Keratinocyte (primary cell): ENCODE data around the gene PAQR8. TPM values are rescaled to one million over a fixed set of nuclear protein-coding genes. Genes with fewer than 3 reads are reported as not detected.

Experiments
- DNase-seq: peaks from one replicate; pipeline ENCODE4 v3.0.0-alpha.2; 2011; ENCODE audit warnings: low read depth, missing footprints, low spot score
- FAIRE-seq: peaks from 2 replicates; lab custom pipeline; 2011; peaks lifted over from hg19 to GRCh38; lab: Jason Lieb, UNC
- H2AFZ ChIP-seq: 2 replicates; pipeline ENCODE4 v1.6.0; 2012; ENCODE audit warnings: low read length, control low read depth, inconsistent platforms; ENCODE audit not compliant: control insufficient read depth
- H3K27ac ChIP-seq: 2 replicates; pipeline ENCODE4 v1.5.1; 2011; ENCODE audit warnings: low read length; ENCODE audit not compliant: control insufficient read depth, insufficient read depth
- H3K27me3 ChIP-seq: 3 replicates; pipeline ENCODE4 v1.6.0; 2011; ENCODE audit warnings: low read length; ENCODE audit not compliant: control insufficient read depth, insufficient read depth; ENCODE audit errors: extremely low read depth
- H3K36me3 ChIP-seq, 2 experiments: 2 replicates in 1 of 2; 3 replicates in 1 of 2; pipeline ENCODE4 v1.5.1; 2011; ENCODE audit warnings: low read length in 2 of 2, mild to moderate bottlenecking in 1 of 2; ENCODE audit not compliant: control insufficient read depth in 2 of 2, insufficient read depth in 2 of 2; ENCODE audit errors: extremely low read depth in 1 of 2
- H3K4me1 ChIP-seq: 3 replicates; pipeline ENCODE4 v1.5.1; 2011; ENCODE audit warnings: low read length; ENCODE audit not compliant: control insufficient read depth, insufficient read depth; ENCODE audit errors: extremely low read depth
- H3K4me2 ChIP-seq: 3 replicates; pipeline ENCODE4 v1.6.0; 2011; ENCODE audit warnings: low read depth, low read length; ENCODE audit not compliant: control insufficient read depth, insufficient read depth; ENCODE audit errors: extremely low read depth
- H3K4me3 ChIP-seq, 3 experiments: fragments of 200-600 bp in 1 of 3; sonication (generic) in 1 of 3; 2 replicates in 2 of 3; 3 replicates in 1 of 3; pipeline ENCODE4 v1.5.1; 2011 to 2016; ENCODE audit warnings: low read length in 3 of 3, mild to moderate bottlenecking in 3 of 3, control low read depth in 2 of 3, inconsistent platforms in 1 of 3, low read depth in 1 of 3, mixed read lengths in 1 of 3, mixed run types in 1 of 3, moderate library complexity in 1 of 3; ENCODE audit not compliant: control insufficient read depth in 2 of 3, insufficient read depth in 2 of 3; ENCODE audit errors: extremely low read depth in 1 of 3
- H3K79me2 ChIP-seq: 2 replicates; pipeline ENCODE4 v1.6.0; 2012; ENCODE audit warnings: low read length; ENCODE audit not compliant: control insufficient read depth, insufficient read depth
- H3K9ac ChIP-seq: 3 replicates; pipeline ENCODE4 v1.6.0; 2011; ENCODE audit warnings: low read length; ENCODE audit not compliant: control insufficient read depth, insufficient read depth; ENCODE audit errors: extremely low read depth
- H3K9me1 ChIP-seq: 3 replicates; pipeline ENCODE4 v1.6.0; 2011; ENCODE audit warnings: low read length; ENCODE audit not compliant: control insufficient read depth, insufficient read depth; ENCODE audit errors: extremely low read depth
- H3K9me3 ChIP-seq: 2 replicates; pipeline ENCODE4 v1.5.1; 2012; ENCODE audit warnings: low read depth, low read length; ENCODE audit not compliant: control insufficient read depth
- H4K20me1 ChIP-seq: 3 replicates; pipeline ENCODE4 v1.6.0; 2011; ENCODE audit warnings: low read length; ENCODE audit not compliant: control insufficient read depth, insufficient read depth; ENCODE audit errors: extremely low read depth
- EZH2 ChIP-seq: IDR thresholded peaks from one replicate; pipeline ENCODE4 v1.6.1; 2012; ENCODE audit warnings: inconsistent platforms, mild to moderate bottlenecking, low read length, moderate library complexity
- dilution Hi-C: fragments of 300-500 bp; cut with MboI; formaldehyde crosslinking; loops from one replicate; pipeline ENCODE4 v1.7.0; 2020; ENCODE audit warnings: low sequenced_read_pairs; ENCODE audit not compliant: extremely low pct_ligation_motif_present
- polyA plus RNA-seq, 5 experiments: library from polyadenylated mRNA; depleted of rRNA in 3 of 5; stranded (reverse) in 3 of 5; stranded (forward) in 1 of 5; unstranded in 1 of 5; fragments of >200 nt; gene quantifications; 1 replicate in 1 of 5; 2 replicates in 3 of 5; 3 replicates in 1 of 5; pipeline versions ENCODE4 v1.2.1 to v1.2.3, GENCODE V29; 2011 to 2012; ENCODE audit warnings: missing spikeins in 2 of 5, low read depth in 1 of 5, low replicate concordance in 1 of 5
- TF ChIP-seq, protein P1 (sequence below), 3 experiments: IDR thresholded peaks in 1 of 3; conservative IDR thresholded peaks in 1 of 3; optimal IDR thresholded peaks in 1 of 3; 2 replicates in 2 of 3; 3 replicates in 1 of 3; pipeline versions ENCODE3 to v1.5.1; 2011; ENCODE audit warnings: low read length in 3 of 3, mild to moderate bottlenecking in 3 of 3, moderate library complexity in 2 of 3, control low read depth in 1 of 3, inconsistent platforms in 1 of 3; ENCODE audit not compliant: insufficient read depth in 2 of 3; ENCODE audit errors: extremely low read depth in 1 of 3

PAQR8 gene
- polyA plus RNA-seq, 1 donor (not counting 4 experiments of a cell fraction or from before 2014, with no cell fraction given), result 1.6 TPM

DNA sequence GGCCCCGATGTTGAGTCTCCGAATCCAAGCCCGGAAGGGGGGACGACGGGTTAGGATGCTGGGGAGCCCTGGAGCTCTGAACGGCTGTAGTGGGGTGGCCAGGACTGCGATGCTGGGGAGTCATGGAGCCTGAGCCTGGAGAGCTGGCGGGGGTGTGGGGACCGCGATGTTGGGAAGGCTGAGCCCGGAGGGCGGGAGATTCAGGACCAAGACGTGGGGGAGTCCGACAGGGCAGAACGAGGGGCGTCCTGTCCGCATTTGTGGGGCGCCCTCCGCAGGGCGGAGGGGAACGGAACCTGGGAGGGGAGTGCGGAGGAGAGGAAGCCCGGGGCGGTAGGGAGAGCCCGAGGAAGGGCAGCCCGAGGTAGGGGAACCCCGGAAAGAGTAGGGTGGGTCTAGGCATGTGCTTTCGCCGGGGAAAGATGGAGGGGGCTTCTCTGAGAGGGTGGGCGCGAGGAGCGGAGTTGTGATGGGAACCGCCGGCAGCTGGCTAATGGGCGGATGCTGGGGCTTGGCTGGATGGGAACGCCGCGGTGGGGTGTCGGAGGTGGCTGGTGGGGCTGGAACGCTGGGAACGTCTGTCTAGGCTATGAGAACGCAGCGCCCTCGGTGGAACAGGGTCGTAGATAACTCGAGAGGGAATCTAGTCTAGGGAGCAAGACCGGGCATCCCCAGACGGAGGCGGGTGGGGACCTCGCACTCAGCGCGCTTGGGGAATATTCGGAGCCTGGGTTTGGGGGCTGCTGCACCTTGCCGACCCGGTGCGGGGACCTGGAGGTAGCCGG, 684 bp downstream of the PAQR8 start:
- Histone ChIP-seq H3K27ac (peak overlapping the region; percentile 54), H3K79me2 (peaks cover 2% of the 10 kb centered on the region), H3K27me3 (peaks cover 4% of the 10 kb centered on the region), H3K36me3 (no peaks in the 10 kb centered on the region), H3K9me3 (no peaks in the 10 kb centered on the region), H4K20me1 (no peaks in the 10 kb centered on the region), H3K4me3 (peak overlapping the region; percentile 56 to 91 (median 80)), H3K9ac (peak overlapping the region; percentile 71), H2AFZ (peak overlapping the region; percentile 91), H3K4me1 (peaks cover 8% of the 10 kb centered on the region), H3K4me2 (peak overlapping the region; percentile 94), H3K9me1 (no peaks in the 10 kb centered on the region)
- FAIRE-seq, result no peak
- no peak for DNase-seq
- dilution Hi-C loops, result no loop called here
- TF ChIP-seq, protein P1, sequence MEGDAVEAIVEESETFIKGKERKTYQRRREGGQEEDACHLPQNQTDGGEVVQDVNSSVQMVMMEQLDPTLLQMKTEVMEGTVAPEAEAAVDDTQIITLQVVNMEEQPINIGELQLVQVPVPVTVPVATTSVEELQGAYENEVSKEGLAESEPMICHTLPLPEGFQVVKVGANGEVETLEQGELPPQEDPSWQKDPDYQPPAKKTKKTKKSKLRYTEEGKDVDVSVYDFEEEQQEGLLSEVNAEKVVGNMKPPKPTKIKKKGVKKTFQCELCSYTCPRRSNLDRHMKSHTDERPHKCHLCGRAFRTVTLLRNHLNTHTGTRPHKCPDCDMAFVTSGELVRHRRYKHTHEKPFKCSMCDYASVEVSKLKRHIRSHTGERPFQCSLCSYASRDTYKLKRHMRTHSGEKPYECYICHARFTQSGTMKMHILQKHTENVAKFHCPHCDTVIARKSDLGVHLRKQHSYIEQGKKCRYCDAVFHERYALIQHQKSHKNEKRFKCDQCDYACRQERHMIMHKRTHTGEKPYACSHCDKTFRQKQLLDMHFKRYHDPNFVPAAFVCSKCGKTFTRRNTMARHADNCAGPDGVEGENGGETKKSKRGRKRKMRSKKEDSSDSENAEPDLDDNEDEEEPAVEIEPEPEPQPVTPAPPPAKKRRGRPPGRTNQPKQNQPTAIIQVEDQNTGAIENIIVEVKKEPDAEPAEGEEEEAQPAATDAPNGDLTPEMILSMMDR (optimal IDR thresholded peaks at IDR 0.05 in 1 of 3, IDR thresholded peaks at IDR 0.05 in 1 of 3, conservative IDR thresholded peaks at IDR 0.05 in 1 of 3; ENCODE audit: extremely low read depth in 1 of 3, insufficient read depth in 2 of 3, low read length in 3 of 3), result peak in 1 of 3 experiments; percentile 40
- no peak for TF ChIP-seq EZH2

GRCh38 chr6:52363228-52363867, 1.4 kb downstream of the PAQR8 start:
- Histone ChIP-seq H3K9me1 (no peaks in the 10 kb centered on the region), H3K27me3 (peaks cover 4% of the 10 kb centered on the region), H3K4me3 (peak overlapping the region; percentile 56 to 91 (median 80)), H4K20me1 (no peaks in the 10 kb centered on the region), H3K4me1 (peaks cover 8% of the 10 kb centered on the region), H3K4me2 (peak overlapping the region; percentile 94), H3K36me3 (no peaks in the 10 kb centered on the region), H3K9ac (no peak overlapping the region), H3K9me3 (no peaks in the 10 kb centered on the region), H3K27ac (no peak overlapping the region), H3K79me2 (peaks cover 2% of the 10 kb centered on the region), H2AFZ (peak overlapping the region; percentile 91)
- no peak for TF ChIP-seq EZH2
- TF ChIP-seq, protein P1 (optimal IDR thresholded peaks at IDR 0.05 in 1 of 3, IDR thresholded peaks at IDR 0.05 in 1 of 3, conservative IDR thresholded peaks at IDR 0.05 in 1 of 3; ENCODE audit: extremely low read depth in 1 of 3, insufficient read depth in 2 of 3, low read length in 3 of 3), result no peak
- DNase-seq (no peak), FAIRE-seq (no peak)
- dilution Hi-C loops, result no loop called here
